ENCODE data around the gene FGF8. TPM values are rescaled to one million over a fixed set of nuclear protein-coding genes. Genes with fewer than 3 reads are reported as not detected.

The FGF8 gene
- total and polyA plus RNA-seq, 10 of the 15 experiments (the other 5 are each of a cell fraction or from before 2014, with no cell fraction given): 0.08 to 0.43 (median 0.17) TPM; not detected in 7

DNA sequence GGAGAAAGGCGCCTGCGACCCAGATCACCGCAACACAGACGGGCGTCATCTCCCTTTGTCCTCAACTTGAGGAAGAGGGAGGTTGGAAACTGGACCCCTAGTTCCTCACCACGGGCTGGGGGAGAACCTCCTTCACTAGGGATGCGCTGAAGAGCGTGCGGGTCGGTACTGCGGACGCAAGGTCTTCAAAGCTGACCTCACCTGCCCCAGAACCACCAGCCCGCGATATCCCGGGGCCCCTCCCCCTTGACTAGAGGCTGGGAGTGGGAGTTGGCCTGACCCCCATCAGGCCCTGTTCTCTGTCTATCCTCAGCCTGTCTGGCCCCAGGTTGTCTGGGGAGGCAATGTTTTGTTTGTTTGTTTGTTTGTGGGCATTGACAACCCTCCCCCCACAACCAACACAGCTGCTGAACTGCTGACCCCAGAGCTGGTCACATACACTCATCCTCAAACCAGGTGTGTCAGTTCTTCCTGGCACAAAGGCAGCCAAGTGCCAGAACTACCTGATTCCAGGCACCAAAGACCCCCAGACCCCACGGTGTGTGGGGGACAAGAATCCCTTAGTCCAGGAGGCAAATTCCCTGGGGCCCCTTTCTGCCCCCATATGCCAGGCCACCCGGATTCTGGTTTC lies 4.4 kb upstream of the FGF8 start (continued):
- TF ChIP-seq TCF12 (IDR thresholded peaks at IDR 0.05; ENCODE audit: low read depth, low read length) (no peak), ASH2L (IDR thresholded peaks at IDR 0.05; ENCODE audit: borderline replicate concordance, low read depth) (no peak), SREBF2 (IDR thresholded peaks at IDR 0.05; ENCODE audit: low read length) (no peak), USF2 (IDR thresholded peaks at IDR 0.05; ENCODE audit: borderline replicate concordance, low read depth, low read length) (no peak), HCFC1 (IDR thresholded peaks at IDR 0.05; ENCODE audit: low read length) (no peak), ZNF274 (IDR thresholded peaks at IDR 0.05; ENCODE audit: insufficient read depth, insufficient read length) (no peak), IKZF2 (IDR thresholded peaks at IDR 0.05) (0 out of 4 replicates have a peak, but pooled peaks of 1 of the 2 experiments have one; percentile 6), ZNF24 (IDR thresholded peaks at IDR 0.05) (no peak)
- TF ChIP-seq, protein P1, sequence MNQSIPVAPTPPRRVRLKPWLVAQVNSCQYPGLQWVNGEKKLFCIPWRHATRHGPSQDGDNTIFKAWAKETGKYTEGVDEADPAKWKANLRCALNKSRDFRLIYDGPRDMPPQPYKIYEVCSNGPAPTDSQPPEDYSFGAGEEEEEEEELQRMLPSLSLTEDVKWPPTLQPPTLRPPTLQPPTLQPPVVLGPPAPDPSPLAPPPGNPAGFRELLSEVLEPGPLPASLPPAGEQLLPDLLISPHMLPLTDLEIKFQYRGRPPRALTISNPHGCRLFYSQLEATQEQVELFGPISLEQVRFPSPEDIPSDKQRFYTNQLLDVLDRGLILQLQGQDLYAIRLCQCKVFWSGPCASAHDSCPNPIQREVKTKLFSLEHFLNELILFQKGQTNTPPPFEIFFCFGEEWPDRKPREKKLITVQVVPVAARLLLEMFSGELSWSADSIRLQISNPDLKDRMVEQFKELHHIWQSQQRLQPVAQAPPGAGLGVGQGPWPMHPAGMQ (IDR thresholded peaks at IDR 0.05; ENCODE audit: borderline replicate concordance): no peak
- TF ChIP-seq, protein P2, sequence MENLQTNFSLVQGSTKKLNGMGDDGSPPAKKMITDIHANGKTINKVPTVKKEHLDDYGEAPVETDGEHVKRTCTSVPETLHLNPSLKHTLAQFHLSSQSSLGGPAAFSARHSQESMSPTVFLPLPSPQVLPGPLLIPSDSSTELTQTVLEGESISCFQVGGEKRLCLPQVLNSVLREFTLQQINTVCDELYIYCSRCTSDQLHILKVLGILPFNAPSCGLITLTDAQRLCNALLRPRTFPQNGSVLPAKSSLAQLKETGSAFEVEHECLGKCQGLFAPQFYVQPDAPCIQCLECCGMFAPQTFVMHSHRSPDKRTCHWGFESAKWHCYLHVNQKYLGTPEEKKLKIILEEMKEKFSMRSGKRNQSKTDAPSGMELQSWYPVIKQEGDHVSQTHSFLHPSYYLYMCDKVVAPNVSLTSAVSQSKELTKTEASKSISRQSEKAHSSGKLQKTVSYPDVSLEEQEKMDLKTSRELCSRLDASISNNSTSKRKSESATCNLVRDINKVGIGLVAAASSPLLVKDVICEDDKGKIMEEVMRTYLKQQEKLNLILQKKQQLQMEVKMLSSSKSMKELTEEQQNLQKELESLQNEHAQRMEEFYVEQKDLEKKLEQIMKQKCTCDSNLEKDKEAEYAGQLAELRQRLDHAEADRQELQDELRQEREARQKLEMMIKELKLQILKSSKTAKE (IDR thresholded peaks at IDR 0.05; ENCODE audit: low read depth, poor library complexity, severe bottlenecking): no peak
